ENCODE data around the gene APOBEC4.

Gene APOBEC4

DNA sequence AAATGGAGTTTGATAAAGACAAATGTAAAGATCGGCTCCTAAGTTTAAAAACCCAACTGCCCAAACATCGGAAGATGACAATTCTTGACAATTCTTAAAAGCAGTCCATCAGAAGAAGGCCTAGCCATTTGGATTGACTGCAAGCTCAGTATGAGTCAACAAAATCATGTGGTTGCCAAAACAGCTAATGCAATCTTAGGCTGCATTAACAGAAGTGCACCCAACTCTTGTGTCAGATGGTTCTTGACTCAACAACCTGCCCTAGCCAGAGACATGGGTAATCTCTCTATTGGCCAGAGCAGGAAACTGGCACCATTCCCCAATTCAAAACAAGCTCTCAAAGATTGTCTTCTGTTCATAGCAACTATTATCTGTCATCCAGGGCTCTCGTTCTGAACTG, 53.0 kb downstream of the APOBEC4 start:
- DNase-seq: peak in 1 of 2 donors; percentile 33

- DNase-seq: no peak
Observed at GRCh38 chr1:183598386-183598785, 54.7 kb downstream of the APOBEC4 start.

DNA sequence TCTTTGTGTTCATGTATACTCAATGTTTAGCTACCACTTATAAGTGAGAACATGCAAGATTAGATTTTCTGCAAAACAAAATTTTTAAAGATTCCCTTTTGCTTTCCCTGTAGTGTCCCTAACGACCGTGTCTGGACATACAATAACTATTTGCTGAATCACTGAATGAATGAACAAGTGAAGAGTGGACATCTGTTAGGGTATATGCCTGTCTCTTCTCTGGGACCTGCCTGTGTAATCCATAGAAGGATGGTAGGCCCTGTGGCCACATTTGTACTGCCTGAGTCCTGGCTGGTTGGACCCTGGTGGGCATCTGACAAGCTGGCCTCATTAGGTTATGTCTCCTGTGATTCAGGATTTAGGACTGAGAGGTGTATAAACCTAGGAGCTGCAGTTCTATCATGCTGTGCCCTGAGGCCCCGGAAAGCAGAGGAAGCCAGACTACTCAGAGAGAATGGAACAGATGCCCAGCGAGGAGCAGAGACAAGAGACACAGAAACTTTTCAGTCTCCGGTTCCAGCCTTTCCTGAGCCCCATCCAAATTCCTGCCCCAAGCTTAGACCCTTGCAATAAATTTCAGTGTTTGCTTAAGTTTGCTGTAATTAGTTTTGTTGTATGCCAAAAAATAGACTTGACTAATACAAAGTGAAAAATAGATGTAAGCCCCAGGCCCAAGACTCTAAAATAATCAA, 55.3 kb downstream of the APOBEC4 start:
- no peak for DNase-seq

- no peak for DNase-seq
Observed at GRCh38 chr1:183596500-183596899, 56.6 kb downstream of the APOBEC4 start.

Data from CD4-positive, alpha-beta T cell treated with Interferon alpha-2 for 1 hour (primary cell).